ENCODE data around the gene RFX2. TPM values are rescaled to one million over a fixed set of nuclear protein-coding genes. Genes with fewer than 3 reads are reported as not detected.

Gene RFX2
- total and polyA plus RNA-seq, 9 of the 15 experiments (the other 6 are each of a cell fraction or from before 2014, with no cell fraction given), result 3.6 to 18.7 (median 8.7) TPM

- no peak for TF ChIP-seq ZZZ3 (IDR thresholded peaks at IDR 0.05)
- TF ChIP-seq ARHGAP35 (IDR thresholded peaks at IDR 0.05; ENCODE audit: partially characterized antibody), result no peak
- TF ChIP-seq RREB1 (CRISPR knock-in tag; IDR thresholded peaks at IDR 0.05), result 0 out of 2 replicates have a peak, but pooled peaks have one; percentile 25
- no peak for TF ChIP-seq ZNF785 (CRISPR knock-in tag; IDR thresholded peaks at IDR 0.05)
- TF ChIP-seq ATF3 (IDR thresholded peaks at IDR 0.05), result no peak
- no peak for TF ChIP-seq ATF3 (CRISPR knock-in tag; conservative IDR thresholded peaks at IDR 0.05)
- TF ChIP-seq HMGN3 (IDR thresholded peaks at IDR 0.05; ENCODE audit: borderline replicate concordance, extremely low read depth, insufficient read length, low read depth, low read length), result peak; percentile 21
- no peak for TF ChIP-seq ZNF263 (CRISPR knock-in tag; IDR thresholded peaks at IDR 0.05; ENCODE audit: borderline replicate concordance)
- peak; percentile 62 for TF ChIP-seq MTA1 (IDR thresholded peaks at IDR 0.05; ENCODE audit: borderline replicate concordance)
- TF ChIP-seq CTBP1 (IDR thresholded peaks at IDR 0.05; ENCODE audit: borderline replicate concordance), result peak; percentile 35; the same call in 1 of the 2 replicates
- TF ChIP-seq NCOA2 (IDR thresholded peaks at IDR 0.05; ENCODE audit: partially characterized antibody in 2 of 2), result no peak
- peak; percentile 40 for TF ChIP-seq KDM5B (IDR thresholded peaks at IDR 0.05; ENCODE audit: insufficient replicate concordance, low read depth, low read length)
- no peak for TF ChIP-seq FIP1L1 (IDR thresholded peaks at IDR 0.05; ENCODE audit: low read depth, low read length, poor library complexity, severe bottlenecking)
- TF ChIP-seq ELK1 (CRISPR knock-in tag; IDR thresholded peaks at IDR 0.05), result no peak
- no peak for TF ChIP-seq MTF1 (CRISPR knock-in tag; IDR thresholded peaks at IDR 0.05; ENCODE audit: borderline replicate concordance)
- TF ChIP-seq KLF1 (tag; IDR thresholded peaks at IDR 0.05), result no peak
- TF ChIP-seq CREB3L1 (IDR thresholded peaks at IDR 0.05; ENCODE audit: borderline replicate concordance, low read depth), result no peak
Measured at GRCh38 chr19:6108721-6109633, 1.3 kb downstream of the RFX2 start (continued).
